Testis (tissue), 2 donors: ENCODE data around the gene LNX2.

Experiments
- CTCF ChIP-seq, 3 experiments: fragments of 450-650 bp in 2 of 3; fragments of 200-600 bp in 1 of 3; sonication (generic) in 1 of 3; IDR thresholded peaks; one replicate each; pipeline ENCODE4 v1.5.1; 2016 to 2019; ENCODE audit warnings: antibody characterized with exemption in 3 of 3, mild to moderate bottlenecking in 2 of 3, moderate library complexity in 1 of 3
- POLR2A ChIP-seq: fragments of 450-650 bp; IDR thresholded peaks from one replicate; pipeline ENCODE4 v1.6.1; 2017; ENCODE audit warnings: antibody characterized with exemption, mild to moderate bottlenecking, moderate library complexity

DNA sequence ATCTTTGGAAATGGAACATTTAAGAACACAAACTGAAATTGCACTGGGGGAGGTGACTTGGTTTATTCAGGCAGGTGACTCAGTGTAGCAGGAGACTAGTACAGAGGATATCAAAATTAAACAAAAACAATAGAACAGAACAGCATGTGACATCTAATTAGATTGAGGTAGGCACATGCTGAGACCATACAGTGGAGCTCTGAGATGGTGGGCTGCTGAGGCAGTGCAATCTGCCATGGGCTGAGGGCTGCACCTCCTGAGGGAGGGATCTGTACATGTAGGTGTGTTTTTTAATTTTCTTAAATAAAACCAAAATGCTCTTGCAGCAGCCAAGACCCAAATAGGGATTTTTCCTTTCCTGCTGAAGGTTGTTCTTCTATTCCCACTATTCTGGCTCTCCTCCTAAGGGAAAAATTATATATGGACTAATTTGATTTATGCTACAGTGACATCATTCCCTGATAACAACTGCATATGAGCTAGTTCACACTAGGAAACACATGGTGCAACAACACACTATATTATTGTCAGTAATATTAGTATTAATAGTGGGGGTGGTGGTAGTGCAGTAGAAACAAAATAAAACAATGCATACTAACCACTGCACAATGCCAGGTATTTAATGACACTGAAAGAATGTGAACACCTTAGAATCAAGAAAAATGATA, 48.0 kb downstream of the LNX2 start:
- TF ChIP-seq POLR2A: no peak
- no peak for TF ChIP-seq CTCF (IDR thresholded peaks at IDR 0.05)
